Measurements from ENCODE around the gene MYOM1.
"Not testable (repeated sequence)": the region's sequence is repeated elsewhere in the genome, so short reads cannot be mapped to it uniquely, and the experiment has no call there.

Gene MYOM1

GRCh38 chr18:3040173-3040572 lies 179.6 kb downstream of the MYOM1 start:
- no peak for DNase-seq (ENCODE audit: low read depth, low spot score)

GRCh38 chr18:3037423-3037915 lies 182.3 kb downstream of the MYOM1 start:
- no peak for DNase-seq (ENCODE audit: low read depth, low spot score)

- no peak for DNase-seq (ENCODE audit: low read depth, low spot score)
Observed at GRCh38 chr18:3036108-3036507, 183.7 kb downstream of the MYOM1 start.

GRCh38 chr18:3035635-3036034 lies 184.1 kb downstream of the MYOM1 start:
- DNase-seq (ENCODE audit: low read depth, low spot score): no peak

GRCh38 chr18:3032721-3033120 lies 187.0 kb downstream of the MYOM1 start:
- no peak for DNase-seq (ENCODE audit: low read depth, low spot score)

DNA sequence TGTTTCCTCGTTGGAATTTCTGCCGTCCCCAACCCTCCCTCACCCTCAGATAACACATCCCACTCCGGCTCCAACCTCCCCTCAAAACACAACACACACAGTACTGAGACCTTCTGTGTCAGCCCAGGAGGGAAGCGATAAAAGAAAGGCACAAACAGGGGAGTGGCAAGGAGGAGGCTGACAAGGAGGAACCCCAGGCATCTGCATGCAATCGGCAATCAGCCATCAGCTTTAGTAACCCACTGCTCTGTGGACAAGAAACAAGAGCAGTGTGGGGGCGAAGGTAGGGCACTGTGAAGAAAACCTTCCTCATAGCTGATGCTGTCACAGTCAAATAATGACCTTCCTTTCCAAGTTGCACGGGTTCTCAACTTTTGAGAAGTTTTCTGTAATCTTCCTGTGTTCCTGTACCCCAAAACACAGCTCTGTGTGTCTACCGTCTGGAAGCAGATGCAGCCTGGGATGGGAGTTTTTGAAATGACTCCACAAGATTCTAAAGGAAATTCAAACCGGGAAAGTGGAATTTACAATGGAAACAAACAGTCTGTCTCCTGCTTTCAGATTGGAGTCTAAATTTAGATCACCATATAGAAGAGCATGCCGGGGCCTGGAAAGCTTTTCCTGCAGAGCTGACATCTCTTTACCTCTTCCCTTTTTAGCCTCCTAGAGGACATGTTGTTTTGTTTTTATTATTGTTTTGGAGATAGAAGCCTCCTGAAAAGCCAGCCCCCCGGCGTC lies 190.4 kb downstream of the MYOM1 start:
- DNase-seq (ENCODE audit: low read depth, low spot score): no peak

DNA sequence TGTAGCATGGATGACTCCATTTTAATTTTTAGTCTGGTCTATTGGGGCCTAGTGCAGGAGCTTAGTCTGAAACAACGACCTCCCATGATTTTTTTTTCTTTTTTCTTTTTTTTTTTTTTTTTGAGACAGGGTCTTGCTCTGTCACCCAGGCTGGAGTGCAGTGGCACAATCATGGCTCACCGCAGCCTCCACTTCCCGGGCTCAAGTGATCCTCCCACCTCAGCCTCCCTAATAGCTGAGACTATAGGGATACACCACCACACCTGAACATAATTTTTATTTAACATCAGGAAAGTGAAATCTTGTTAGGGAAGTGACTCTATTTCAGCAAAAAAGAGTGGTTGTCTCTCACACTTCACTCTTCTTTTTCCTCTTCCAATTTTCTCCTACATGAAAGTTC lies 191.7 kb downstream of the MYOM1 start:
- DNase-seq (ENCODE audit: low read depth, low spot score): not testable (repeated sequence)

GRCh38 chr18:3027370-3027891 lies 192.3 kb downstream of the MYOM1 start:
- DNase-seq (ENCODE audit: low read depth, low spot score): no peak

DNA sequence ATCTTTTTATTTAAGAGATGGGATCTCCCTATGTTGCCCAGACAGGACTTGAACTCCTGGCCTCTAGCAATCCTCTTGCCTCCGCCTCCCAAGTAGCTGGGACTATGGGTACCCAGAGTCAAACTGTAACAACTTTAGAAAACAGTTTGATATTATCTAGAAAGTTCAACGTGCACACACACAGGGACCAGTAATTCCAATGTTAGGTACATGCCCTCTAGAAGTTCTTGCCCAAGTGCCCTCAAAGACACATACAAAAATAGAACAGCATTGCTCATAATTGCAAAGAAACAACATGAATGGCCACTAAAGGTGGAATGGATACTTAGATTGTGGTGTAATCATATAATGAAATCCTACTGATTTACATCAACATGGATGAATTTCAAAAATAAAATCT lies 194.2 kb downstream of the MYOM1 start:
- DNase-seq (ENCODE audit: low read depth, low spot score): no peak

- DNase-seq (ENCODE audit: low read depth, low spot score): not testable (repeated sequence)
Observed at GRCh38 chr18:3023603-3024002, 196.2 kb downstream of the MYOM1 start.

Measured in ELF-1 (cell line).